Measurements from ENCODE around the gene ZNF605.
A peak's percentile ranks its signal among the peaks of the same experiment; 100 is the strongest.
"Not testable (repeated sequence)": the region's sequence is repeated elsewhere in the genome, so short reads cannot be mapped to it uniquely, and the experiment has no call there.

ZNF605 gene

DNA sequence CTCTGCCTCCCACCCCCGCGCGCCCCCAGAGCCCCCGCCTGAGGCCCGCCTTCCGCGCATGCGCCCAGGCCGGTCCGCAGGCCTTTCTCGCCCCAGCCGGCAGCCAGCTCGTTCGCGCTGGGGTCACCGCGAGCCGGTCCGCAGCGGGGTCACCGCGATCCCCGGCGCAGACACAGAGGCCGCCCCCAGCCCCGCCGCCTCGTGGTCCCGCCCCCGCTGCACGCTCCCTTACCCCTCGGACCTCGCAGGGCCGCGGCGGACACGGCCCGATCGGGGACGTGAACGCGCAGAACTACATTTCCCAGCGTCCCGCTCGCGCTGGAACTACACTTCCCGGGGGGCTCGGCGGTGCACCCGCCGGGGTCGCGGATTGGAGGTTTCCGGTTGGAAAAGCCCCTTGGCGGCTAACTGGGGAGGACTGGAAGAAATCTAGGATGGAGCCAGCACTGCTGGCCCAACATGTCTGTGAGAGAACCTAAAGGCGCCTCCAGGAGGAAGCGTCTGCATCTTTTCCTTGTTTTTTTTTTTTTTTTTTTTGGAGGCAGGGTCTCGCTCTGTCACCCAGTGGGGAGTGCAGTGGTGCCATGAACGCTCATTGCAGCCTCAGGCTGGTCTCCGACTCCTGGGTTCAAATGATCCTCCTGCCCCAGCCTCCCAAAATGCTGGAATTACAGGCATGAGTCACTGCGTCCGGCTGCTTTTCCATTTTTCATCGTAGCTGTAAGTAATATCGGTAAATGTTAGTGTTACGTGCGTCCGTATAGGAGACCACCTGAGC, at the start of gene ZNF605:
Gene ZNF605, minus strand, starts transcription at position 296 of the 778 bp plus-strand sequence. CDS start 10,671 bp downstream, outside the sequence.
- Mint-ChIP-seq H3K27me3 (no peaks in the 10 kb centered on the region), H3K27ac (peak within 1 kb of the TSS; percentile 92), H3K9me3 (peaks cover 38% of the 10 kb centered on the region), H3K36me3 (peaks cover 30% of the 10 kb centered on the region), H3K4me3 (peak within 1 kb of the TSS; percentile 94), H3K4me1 (peaks cover 26% of the 10 kb centered on the region)
- CTCF ChIA-PET: interaction anchor here (0.6 to 0.7 kb wide), 2 partner anchors 188 to 246 kb away, joined by 3 read pairs; no protein-coding TSS in a partner anchor
- DNase-seq: peak; percentile 94

- CTCF ChIA-PET: interaction anchor here (1.1 kb wide), 1 partner anchor 11 kb away, joined by 3 read pairs; no protein-coding TSS in a partner anchor
- Mint-ChIP-seq H3K4me3 (no peak overlapping the region), H3K4me1 (no peaks in the 10 kb centered on the region), H3K9me3 (peaks cover 73% of the 10 kb centered on the region), H3K27ac (no peak overlapping the region), H3K36me3 (peaks cover 82% of the 10 kb centered on the region), H3K27me3 (no peaks in the 10 kb centered on the region)
- no peak for DNase-seq
Observed at GRCh38 chr12:132998741-132999140, 42.6 kb upstream of the ZNF605 start.

DNA sequence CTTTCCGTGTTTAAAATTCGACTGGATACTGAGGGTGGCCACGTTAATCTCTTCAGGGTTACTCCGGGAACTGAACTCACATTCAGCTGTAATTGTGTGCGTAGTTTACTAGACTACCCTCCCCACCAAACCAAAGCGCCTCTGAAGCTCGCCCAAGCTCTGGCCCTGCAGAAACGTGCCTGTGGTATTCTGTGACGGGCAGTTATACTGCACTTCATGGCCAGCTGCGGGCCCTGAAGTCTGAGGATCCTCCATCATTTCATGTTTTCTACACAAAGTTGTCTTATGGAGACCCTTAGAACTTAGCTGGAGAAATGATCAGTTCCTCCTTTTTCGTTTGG, 30.7 kb upstream of the ZNF605 start:
- H3K4me1 Mint-ChIP-seq: peaks cover 29% of the 10 kb centered on the region
- CTCF ChIA-PET: interaction anchor here (1.0 kb wide), 1 partner anchor 194 kb away, joined by 3 read pairs; the partner anchor contains the start of gene ZNF268
- peaks cover 55% of the 10 kb centered on the region for H3K36me3 Mint-ChIP-seq

GRCh38 chr12:132986001-132986884, 30.1 kb upstream of the ZNF605 start, which contains the start of gene ZNF26:
Gene ZNF26 (plus strand): TSS chr12:132986367. CDS start chr12:132986841, 474 bp downstream.
- peak; percentile 93 for DNase-seq
- Mint-ChIP-seq H3K36me3 (peaks cover 49% of the 10 kb centered on the region), H3K27me3 (peaks cover 4% of the 10 kb centered on the region), H3K9me3 (peaks cover 37% of the 10 kb centered on the region), H3K4me1 (peaks cover 29% of the 10 kb centered on the region), H3K4me3 (peak within 1 kb of the TSS; percentile 91), H3K27ac (peak within 1 kb of the TSS; percentile 95)
- CTCF ChIA-PET: interaction anchor here (1.0 kb wide), 1 partner anchor 195 kb away, joined by 3 read pairs; the partner anchor contains the start of gene ZNF268

More for the DNA sequence above, 30.7 kb upstream of the ZNF605 start:
- Mint-ChIP-seq H3K27ac (peak overlapping the region; percentile 95), H3K4me3 (peak overlapping the region; percentile 91), H3K9me3 (peaks cover 37% of the 10 kb centered on the region), H3K27me3 (peaks cover 4% of the 10 kb centered on the region)
- DNase-seq: no peak

DNA sequence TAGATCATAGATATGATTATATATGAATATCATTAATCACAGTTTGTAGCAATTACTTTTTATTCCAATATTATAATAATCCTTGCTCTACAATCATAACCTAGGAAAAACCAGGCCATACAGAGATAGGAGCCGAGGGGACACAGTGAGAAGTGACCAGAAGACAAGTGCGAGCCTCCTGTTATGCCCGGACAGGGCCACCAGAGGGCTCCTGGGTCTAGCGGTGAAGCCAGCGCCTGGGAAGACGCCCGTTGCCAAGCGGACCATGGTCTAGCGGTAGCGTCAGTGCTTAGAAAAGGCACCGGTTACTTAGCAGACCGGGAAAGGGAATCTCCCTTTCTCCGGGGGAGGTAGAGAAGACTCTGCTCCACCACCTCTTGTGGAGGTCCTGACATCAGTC, 20.8 kb upstream of the ZNF605 start:
- DNase-seq: peak; percentile 51
- CTCF ChIA-PET: interaction anchor here (1.0 kb wide), 1 partner anchor 59 kb away, joined by 3 read pairs; no protein-coding TSS in a partner anchor
- H3K4me1 Mint-ChIP-seq, H3K4me3 Mint-ChIP-seq, H3K27ac Mint-ChIP-seq, H3K27me3 Mint-ChIP-seq, H3K36me3 Mint-ChIP-seq: not testable (repeated sequence)
- H3K9me3 Mint-ChIP-seq: peaks cover 49% of the 10 kb centered on the region

DNA sequence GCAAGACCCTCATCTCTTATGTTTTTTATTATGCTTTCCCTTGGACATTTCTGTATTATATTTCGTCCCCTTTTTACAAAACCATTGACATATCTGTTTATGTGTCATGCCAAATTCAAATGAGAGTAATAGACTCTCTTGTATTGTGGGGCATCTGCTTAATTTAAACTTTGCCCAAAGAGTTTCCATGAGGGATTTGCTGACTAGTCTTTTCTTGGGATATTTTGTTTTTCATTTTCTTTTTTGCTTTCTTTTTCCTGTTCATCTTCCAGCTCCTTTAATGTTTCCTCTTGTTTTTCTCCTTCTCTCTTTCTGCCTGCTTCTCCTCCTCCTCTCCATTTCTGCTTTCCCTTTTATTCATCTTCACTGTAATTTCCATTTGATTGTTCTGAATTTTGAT, 16.3 kb upstream of the ZNF605 start:
- DNase-seq: no peak
- H3K36me3 Mint-ChIP-seq: peaks cover 1% of the 10 kb centered on the region
- H3K4me1 Mint-ChIP-seq: no peaks in the 10 kb centered on the region
- no peak overlapping the region for H3K27ac Mint-ChIP-seq
- H3K9me3 Mint-ChIP-seq: peaks cover 57% of the 10 kb centered on the region
- no peak overlapping the region for H3K4me3 Mint-ChIP-seq
- CTCF ChIA-PET: no interaction called here
- no peaks in the 10 kb centered on the region for H3K27me3 Mint-ChIP-seq

DNA sequence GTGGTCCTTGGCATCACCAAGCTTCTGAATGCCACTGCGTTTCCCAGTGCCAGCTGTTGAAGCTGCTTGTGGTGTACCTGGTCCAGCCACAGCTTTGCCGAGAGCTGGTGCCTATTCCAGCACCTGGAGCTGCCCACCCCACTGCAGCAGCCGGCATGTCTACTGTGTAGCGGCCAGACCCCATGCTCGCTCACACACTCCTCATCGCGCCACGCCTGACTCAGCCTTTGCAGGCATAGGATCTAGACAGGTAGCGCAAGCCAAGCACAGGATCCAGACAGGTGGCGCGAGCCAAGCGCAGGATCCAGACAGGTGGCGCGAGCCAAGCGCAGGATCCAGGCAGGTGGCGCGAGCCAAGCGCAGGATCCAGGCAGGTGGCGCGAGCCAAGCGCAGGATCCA, 11.6 kb upstream of the ZNF605 start:
- H3K4me1 Mint-ChIP-seq: no peaks in the 10 kb centered on the region
- peaks cover 20% of the 10 kb centered on the region for H3K36me3 Mint-ChIP-seq
- DNase-seq: no peak
- H3K4me3 Mint-ChIP-seq: no peak overlapping the region
- H3K27me3 Mint-ChIP-seq: no peaks in the 10 kb centered on the region
- CTCF ChIA-PET: no interaction called here
- no peak overlapping the region for H3K27ac Mint-ChIP-seq
- H3K9me3 Mint-ChIP-seq: peaks cover 50% of the 10 kb centered on the region

GRCh38 chr12:132966676-132967415, 10.7 kb upstream of the ZNF605 start:
- Mint-ChIP-seq H3K9me3 (peaks cover 42% of the 10 kb centered on the region), H3K27me3 (no peaks in the 10 kb centered on the region), H3K27ac (no peak overlapping the region), H3K4me1 (no peaks in the 10 kb centered on the region), H3K4me3 (no peak overlapping the region), H3K36me3 (peaks cover 23% of the 10 kb centered on the region)
- CTCF ChIA-PET: no interaction called here
- DNase-seq: no peak

DNA sequence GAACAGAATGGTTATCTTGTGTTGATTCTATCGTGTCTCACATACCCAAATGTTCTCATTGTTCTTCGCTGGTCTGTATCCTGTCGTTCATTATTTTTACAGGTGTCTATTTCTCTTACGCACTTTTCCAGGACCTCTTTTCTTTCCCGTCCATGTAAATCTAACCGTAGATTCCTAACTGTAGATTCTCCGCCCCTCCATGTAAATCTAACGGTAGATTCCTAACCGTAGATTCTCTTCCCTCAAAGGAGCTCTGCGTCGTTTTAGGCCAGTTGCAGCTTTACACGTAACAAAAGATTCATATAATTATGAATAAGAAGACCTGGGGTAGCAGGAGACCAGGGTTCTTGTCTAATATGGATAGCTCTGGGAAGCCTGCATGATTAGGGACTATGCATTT, 9.7 kb upstream of the ZNF605 start:
- peaks cover 41% of the 10 kb centered on the region for H3K9me3 Mint-ChIP-seq
- no peak overlapping the region for H3K4me3 Mint-ChIP-seq
- H3K4me1 Mint-ChIP-seq: no peaks in the 10 kb centered on the region
- no peaks in the 10 kb centered on the region for H3K27me3 Mint-ChIP-seq
- CTCF ChIA-PET: no interaction called here
- H3K27ac Mint-ChIP-seq: no peak overlapping the region
- DNase-seq: no peak
- peaks cover 28% of the 10 kb centered on the region for H3K36me3 Mint-ChIP-seq

DNA sequence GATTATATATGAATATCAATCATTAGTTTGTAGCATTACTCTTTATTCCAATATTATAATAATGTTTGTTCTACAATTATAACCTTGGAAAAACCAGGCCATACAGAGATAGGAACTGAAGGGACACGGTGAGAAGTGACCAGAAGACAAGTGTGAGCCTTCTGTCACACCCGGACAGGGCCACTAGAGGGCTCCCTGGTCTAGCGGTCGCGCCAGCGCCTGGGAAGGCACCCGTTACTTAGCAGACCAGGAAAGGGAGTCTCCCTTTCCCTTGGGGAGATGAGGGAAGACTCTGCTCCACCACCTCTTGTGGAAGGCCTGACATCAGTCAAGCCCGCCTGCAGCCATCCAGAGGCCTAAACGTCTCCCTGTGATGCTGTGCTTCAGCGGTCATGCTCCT, 7.8 kb upstream of the ZNF605 start:
- CTCF ChIA-PET, DNase-seq, H3K4me1 Mint-ChIP-seq, H3K27me3 Mint-ChIP-seq, H3K4me3 Mint-ChIP-seq, H3K27ac Mint-ChIP-seq: not testable (repeated sequence)
- peaks cover 37% of the 10 kb centered on the region for H3K9me3 Mint-ChIP-seq
- H3K36me3 Mint-ChIP-seq: peaks cover 32% of the 10 kb centered on the region

GRCh38 chr12:132961790-132962189, 5.7 kb upstream of the ZNF605 start:
- H3K27me3 Mint-ChIP-seq, DNase-seq, CTCF ChIA-PET, H3K27ac Mint-ChIP-seq, H3K4me1 Mint-ChIP-seq, H3K4me3 Mint-ChIP-seq: not testable (repeated sequence)
- H3K9me3 Mint-ChIP-seq: peaks cover 32% of the 10 kb centered on the region
- H3K36me3 Mint-ChIP-seq: peaks cover 32% of the 10 kb centered on the region

- DNase-seq: peak; percentile 35
- no peaks in the 10 kb centered on the region for H3K27me3 Mint-ChIP-seq
- peaks cover 30% of the 10 kb centered on the region for H3K36me3 Mint-ChIP-seq
- CTCF ChIA-PET: interaction anchor here (0.6 to 1.0 kb wide), 2 partner anchors 226 to 247 kb away, joined by 3 read pairs; partner anchors contain the start of gene ZNF268
- H3K4me3 Mint-ChIP-seq: peak overlapping the region; percentile 94
- H3K9me3 Mint-ChIP-seq: peaks cover 34% of the 10 kb centered on the region
- H3K4me1 Mint-ChIP-seq: peaks cover 26% of the 10 kb centered on the region
- H3K27ac Mint-ChIP-seq: peak overlapping the region; percentile 87
Observed at GRCh38 chr12:132955094-132956010, 754 bp downstream of the ZNF605 start.
